ENCODE results near the gene RHBDL3.

DNA sequence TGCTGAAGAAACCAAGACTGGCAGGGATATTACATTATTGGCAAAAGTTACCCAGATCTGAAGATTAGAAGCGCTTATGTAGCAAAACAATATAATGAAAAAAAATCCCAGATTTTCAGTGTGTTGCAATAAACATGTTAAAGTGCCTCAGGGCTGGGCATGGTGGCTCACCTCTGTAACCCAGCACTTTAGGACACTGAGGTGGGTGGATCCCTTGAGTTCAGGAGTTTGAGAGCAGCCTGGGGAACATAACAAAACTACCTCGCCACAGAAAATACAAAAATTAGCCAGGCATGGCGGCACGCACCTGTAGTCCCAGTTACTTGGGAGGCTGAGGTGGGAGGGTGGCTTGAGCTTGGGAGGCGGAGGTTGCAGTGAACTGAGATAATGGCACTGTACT, 91.1 kb downstream of the RHBDL3 start:
- TF ChIP-seq EZH2 (IDR thresholded peaks at IDR 0.05; ENCODE audit: borderline replicate concordance, insufficient read depth, low read length, poor library complexity, severe bottlenecking) (no peak), EP300 (conservative IDR thresholded peaks at IDR 0.05; ENCODE audit: poor library complexity, severe bottlenecking) (no peak), TAF1 (IDR thresholded peaks at IDR 0.05; ENCODE audit: low read depth) (no peak)
- TF ChIP-seq, protein P1, sequence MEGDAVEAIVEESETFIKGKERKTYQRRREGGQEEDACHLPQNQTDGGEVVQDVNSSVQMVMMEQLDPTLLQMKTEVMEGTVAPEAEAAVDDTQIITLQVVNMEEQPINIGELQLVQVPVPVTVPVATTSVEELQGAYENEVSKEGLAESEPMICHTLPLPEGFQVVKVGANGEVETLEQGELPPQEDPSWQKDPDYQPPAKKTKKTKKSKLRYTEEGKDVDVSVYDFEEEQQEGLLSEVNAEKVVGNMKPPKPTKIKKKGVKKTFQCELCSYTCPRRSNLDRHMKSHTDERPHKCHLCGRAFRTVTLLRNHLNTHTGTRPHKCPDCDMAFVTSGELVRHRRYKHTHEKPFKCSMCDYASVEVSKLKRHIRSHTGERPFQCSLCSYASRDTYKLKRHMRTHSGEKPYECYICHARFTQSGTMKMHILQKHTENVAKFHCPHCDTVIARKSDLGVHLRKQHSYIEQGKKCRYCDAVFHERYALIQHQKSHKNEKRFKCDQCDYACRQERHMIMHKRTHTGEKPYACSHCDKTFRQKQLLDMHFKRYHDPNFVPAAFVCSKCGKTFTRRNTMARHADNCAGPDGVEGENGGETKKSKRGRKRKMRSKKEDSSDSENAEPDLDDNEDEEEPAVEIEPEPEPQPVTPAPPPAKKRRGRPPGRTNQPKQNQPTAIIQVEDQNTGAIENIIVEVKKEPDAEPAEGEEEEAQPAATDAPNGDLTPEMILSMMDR (IDR thresholded peaks at IDR 0.05; ENCODE audit: poor library complexity, severe bottlenecking), result no peak
